ENCODE measurements around the gene RRAGD.

DNA sequence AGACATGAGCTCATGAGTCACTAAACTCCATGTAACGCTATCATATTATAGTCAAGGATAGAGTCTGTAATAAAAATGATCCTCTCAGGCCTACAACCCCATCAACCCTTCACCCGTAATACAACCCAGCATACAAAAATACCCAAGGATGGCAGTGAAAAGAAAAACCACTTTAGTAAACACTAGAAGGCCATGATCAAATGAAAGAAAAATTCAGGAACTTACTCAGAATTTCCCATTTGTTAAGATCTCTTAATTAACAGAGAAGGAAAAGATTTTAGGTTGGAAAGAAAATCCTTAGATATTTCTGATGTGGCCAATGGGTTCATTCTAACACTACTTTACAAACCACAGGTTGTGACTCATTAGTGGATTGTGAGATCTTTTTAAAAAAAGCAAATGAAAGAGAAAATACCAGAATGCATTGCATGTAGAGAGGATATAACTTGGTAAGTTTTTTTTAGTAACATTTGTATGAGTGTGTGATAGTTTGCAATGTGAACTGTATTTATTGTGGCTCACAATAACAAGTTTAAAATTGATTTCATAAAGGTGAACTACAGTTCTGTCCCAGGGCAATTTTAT lies 51.6 kb downstream of the RRAGD start:
- TF ChIP-seq CTCF (IDR thresholded peaks at IDR 0.05; ENCODE audit: low read depth, low read length, missing input control), result no peak
- no peak for TF ChIP-seq RXRA (IDR thresholded peaks at IDR 0.05)

Data from liver (tissue), 3 donors.